Duodenal mucosa (tissue), 2 donors: Measurements from ENCODE around the gene GRN.
"Not testable (repeated sequence)": the region's sequence is repeated elsewhere in the genome, so short reads cannot be mapped to it uniquely, and the experiment has no call there.

Experiments used
- H3K27ac ChIP-seq: one replicate; pipeline ENCODE4 v1.7.0; 2013; ENCODE audit warnings: low read depth, low read length
- H3K27me3 ChIP-seq, 2 donors: one replicate each; pipeline ENCODE4 v1.7.0; 2013; ENCODE audit warnings: low read length in 2 of 2, control low read depth in 1 of 2; ENCODE audit not compliant: insufficient read depth in 2 of 2, control insufficient read depth in 1 of 2
- H3K36me3 ChIP-seq, 2 donors: one replicate each; pipeline ENCODE4 v1.7.0; 2013; ENCODE audit warnings: low read length in 2 of 2, control low read depth in 1 of 2; ENCODE audit not compliant: insufficient read depth in 2 of 2, control insufficient read depth in 1 of 2
- H3K4me1 ChIP-seq, 2 donors: one replicate each; pipeline ENCODE4 v1.7.0; 2013; ENCODE audit warnings: low read length in 2 of 2, control low read depth in 1 of 2; ENCODE audit not compliant: insufficient read depth in 2 of 2, control insufficient read depth in 1 of 2
- H3K4me3 ChIP-seq, 2 donors: one replicate each; pipeline ENCODE4 v1.7.0; 2013; ENCODE audit warnings: low read length in 2 of 2, low read depth in 1 of 2
- H3K9ac ChIP-seq, 2 donors: one replicate each; pipeline ENCODE4 v1.7.0; 2013; ENCODE audit warnings: low read length in 2 of 2, low read depth in 1 of 2
- H3K9me3 ChIP-seq, 2 donors: one replicate each; pipeline ENCODE4 v1.7.0; 2013; ENCODE audit warnings: low read length in 2 of 2, control low read depth in 1 of 2; ENCODE audit not compliant: control insufficient read depth in 1 of 2

The GRN gene

GRCh38 chr17:44394112-44394511 lies 49.0 kb downstream of the GRN start:
- H3K9ac ChIP-seq, H3K9me3 ChIP-seq, H3K4me1 ChIP-seq, H3K4me3 ChIP-seq, H3K27me3 ChIP-seq, H3K27ac ChIP-seq: not testable (repeated sequence)
- peaks cover 17 to 22% of the 10 kb centered on the region in 2 donors for H3K36me3 ChIP-seq

DNA sequence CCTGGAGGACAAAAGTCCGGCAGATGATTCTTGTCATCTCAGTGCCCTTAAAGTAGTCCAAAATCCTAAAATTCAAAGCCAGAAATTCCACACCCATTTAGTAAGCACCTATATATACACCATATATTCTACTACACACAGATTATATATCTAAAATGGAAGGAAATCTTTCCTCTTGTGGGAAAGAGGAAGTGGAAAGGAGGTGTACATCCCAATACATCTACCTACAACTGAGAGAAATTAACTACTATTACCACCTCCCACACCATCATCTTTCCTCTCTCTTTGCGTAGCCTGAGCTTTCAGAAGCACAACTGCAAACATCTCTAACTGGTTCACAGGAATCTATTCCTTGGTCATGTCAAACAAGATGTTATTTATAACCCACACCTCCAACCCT lies 49.7 kb downstream of the GRN start:
- H3K27me3 ChIP-seq, result no peaks in the 10 kb centered on the region
- H3K27ac ChIP-seq, result no peak overlapping the region
- no peak overlapping the region for H3K9ac ChIP-seq
- no peak overlapping the region for H3K4me3 ChIP-seq
- H3K4me1 ChIP-seq, result no peaks in the 10 kb centered on the region
- H3K36me3 ChIP-seq, result peaks cover 24 to 29% of the 10 kb centered on the region in 2 donors
- H3K9me3 ChIP-seq, result no peaks in the 10 kb centered on the region

- Histone ChIP-seq H3K4me3 (no peak overlapping the region), H3K27me3 (no peaks in the 10 kb centered on the region), H3K4me1 (no peaks in the 10 kb centered on the region), H3K9ac (no peak overlapping the region), H3K9me3 (no peaks in the 10 kb centered on the region), H3K36me3 (peaks cover 41 to 43% of the 10 kb centered on the region in 2 donors), H3K27ac (no peak overlapping the region)
Measured at GRCh38 chr17:44396946-44397345, 51.8 kb downstream of the GRN start.

- Histone ChIP-seq H3K9me3 (no peaks in the 10 kb centered on the region), H3K27me3 (no peaks in the 10 kb centered on the region), H3K4me3 (no peak overlapping the region), H3K36me3 (peaks cover 41 to 49% of the 10 kb centered on the region in 2 donors), H3K9ac (no peak overlapping the region), H3K4me1 (no peaks in the 10 kb centered on the region), H3K27ac (no peak overlapping the region)
Measured at GRCh38 chr17:44397479-44398440, 52.7 kb downstream of the GRN start.

DNA sequence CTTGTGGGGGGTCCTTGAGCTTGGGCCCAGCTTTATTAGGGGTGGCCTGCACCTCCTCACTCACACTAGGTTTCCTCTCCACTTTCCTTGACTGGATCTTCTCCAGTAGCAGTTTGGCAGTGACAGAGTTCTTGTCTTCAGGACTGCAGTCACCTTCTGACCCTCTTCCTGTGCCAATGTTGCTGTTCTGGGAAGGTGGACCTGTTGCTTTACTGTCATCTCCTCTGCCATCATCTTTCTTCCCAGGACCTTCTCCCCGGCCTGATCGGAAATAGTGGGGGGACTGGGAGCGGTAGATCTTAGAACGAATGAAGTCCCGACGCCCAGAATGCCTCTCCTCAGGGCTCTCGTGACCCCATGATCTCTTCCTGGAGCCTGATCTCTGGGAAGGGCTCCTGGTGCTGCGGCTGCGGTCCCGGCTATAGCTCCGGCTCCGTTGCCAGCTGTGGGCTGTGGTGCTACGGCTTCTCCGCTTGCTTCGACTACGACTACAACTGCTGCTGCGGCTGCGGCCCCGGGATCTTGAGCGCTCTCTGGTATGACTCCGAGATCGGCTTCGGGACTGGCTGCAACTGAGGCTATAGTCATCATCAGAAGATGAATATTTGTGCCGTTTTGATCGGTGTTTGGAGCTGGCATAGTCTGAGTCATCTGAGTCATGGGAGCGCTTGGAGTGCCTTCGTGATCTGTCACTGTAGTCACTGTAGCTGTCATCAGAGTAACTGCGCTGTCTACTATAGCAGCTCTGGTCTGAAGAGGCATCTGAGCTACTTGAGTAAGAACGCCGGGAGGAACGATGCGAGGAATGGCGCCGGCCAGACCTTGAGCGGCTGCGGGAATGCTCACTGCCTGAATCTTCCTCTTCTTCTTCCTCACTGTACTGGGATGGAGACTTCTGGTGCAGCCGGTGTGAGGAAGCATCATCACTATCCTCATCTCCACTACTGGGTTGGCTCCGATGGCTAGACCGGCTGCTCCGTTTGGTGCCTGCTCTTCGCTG lies 53.9 kb downstream of the GRN start:
- H3K9me3 ChIP-seq, result no peaks in the 10 kb centered on the region
- H3K27me3 ChIP-seq, result no peaks in the 10 kb centered on the region
- no peaks in the 10 kb centered on the region for H3K4me1 ChIP-seq
- H3K4me3 ChIP-seq, result no peak overlapping the region
- H3K27ac ChIP-seq, result no peak overlapping the region
- peaks cover 41 to 55% of the 10 kb centered on the region in 2 donors for H3K36me3 ChIP-seq
- no peak overlapping the region for H3K9ac ChIP-seq

DNA sequence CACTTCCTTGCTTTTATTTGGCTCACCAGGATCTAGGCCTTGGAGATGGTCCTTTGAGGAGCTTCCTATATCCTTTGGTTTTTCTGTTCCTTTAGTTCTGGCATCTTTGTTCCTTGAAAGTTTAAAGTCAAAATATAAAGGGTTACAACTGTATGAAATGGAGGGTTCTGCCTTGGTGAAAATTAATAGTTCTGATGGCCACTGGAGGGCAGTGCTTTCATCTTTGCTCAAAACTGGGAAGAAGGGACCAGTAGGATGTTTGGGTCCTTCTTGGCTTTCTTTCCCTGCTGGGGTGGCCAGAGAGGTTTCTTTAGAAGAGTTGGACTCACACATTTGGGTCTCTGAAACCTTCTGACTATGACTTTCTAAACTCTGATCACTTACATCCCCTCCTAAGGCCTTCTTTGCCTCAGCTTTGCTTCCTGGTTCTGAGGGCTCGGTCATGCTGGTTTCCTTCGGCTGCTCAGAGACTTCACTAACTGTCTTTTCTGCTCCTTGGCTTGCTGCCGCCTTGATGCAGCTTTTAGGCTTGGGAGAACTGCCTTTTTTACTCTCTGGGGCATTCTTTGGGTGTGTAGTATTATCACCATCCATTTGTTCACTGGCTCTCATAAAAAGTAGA lies 55.2 kb downstream of the GRN start:
- Histone ChIP-seq H3K4me3 (no peak overlapping the region), H3K27ac (no peak overlapping the region), H3K36me3 (peaks cover 41 to 59% of the 10 kb centered on the region in 2 donors), H3K9me3 (no peaks in the 10 kb centered on the region), H3K4me1 (no peaks in the 10 kb centered on the region), H3K27me3 (no peaks in the 10 kb centered on the region), H3K9ac (no peak overlapping the region)
